ENCODE data around the gene AP3M1.

Gene AP3M1

GRCh38 chr10:74071157-74071556 lies 79.5 kb downstream of the AP3M1 start:
- Mint-ChIP-seq H3K27me3 (ENCODE audit: low read depth) (no peaks in the 10 kb centered on the region), H3K4me1 (ENCODE audit: low read depth) (peaks cover 8% of the 10 kb centered on the region), H3K27ac (no peak overlapping the region), H3K9me3 (no peaks in the 10 kb centered on the region), H3K4me3 (no peak overlapping the region), H3K36me3 (ENCODE audit: low read depth) (peaks cover 31% of the 10 kb centered on the region)
- DNase-seq (ENCODE audit: low spot score) = no peak
